B cell (primary cell): ENCODE measurements around the gene CTRB2. TPM values are rescaled to one million over a fixed set of nuclear protein-coding genes. Genes with fewer than 3 reads are reported as not detected.

Experiments
- ATAC-seq: fragments of 200-7000 bp; cut with Tn5 transposase; one replicate; pipeline ENCODE4 v1.10.0; 2021; ENCODE audit warnings: low read depth, mild to moderate bottlenecking, moderate number of reproducible peaks, moderate library complexity
- CTCF ChIA-PET: fragments of 350-600 bp; sonication (Branson Sonifier 250); formaldehyde crosslinking; loops from one replicate; lab custom pipeline; 2021; ENCODE audit warnings: antibody characterized with exemption, inconsistent platforms; lab: Charles Lee
- POLR2A ChIA-PET: fragments of 350-600 bp; sonication (Branson Sonifier 250); formaldehyde crosslinking; loops from one replicate; lab custom pipeline; 2021; ENCODE audit warnings: antibody characterized with exemption; lab: Charles Lee
- DNase-seq: peaks from one replicate; pipeline ENCODE4 v3.0.0; 2013
- H2AFZ ChIP-seq: 2 replicates; pipeline ENCODE4 v1.6.1; 2012; ENCODE audit warnings: mild to moderate bottlenecking, low read depth, low read length; ENCODE audit not compliant: insufficient read depth, poor library complexity, severe bottlenecking
- H3K27ac ChIP-seq, 2 donors: 1 replicate in 1 of 2; 2 replicates in 1 of 2; pipeline ENCODE4 v1.5.1; 2012 to 2013; ENCODE audit warnings: low read length in 2 of 2, mild to moderate bottlenecking in 2 of 2, moderate library complexity in 1 of 2
- H3K27me3 ChIP-seq, 4 experiments: fragments of 200-600 bp in 1 of 4; sonication (generic) in 1 of 4; replicated peaks in 1 of 4; 1 replicate in 2 of 4; 2 replicates in 2 of 4; pipeline versions ENCODE4 v1.6.1 to v1.7.0; 2013 to 2016; ENCODE audit warnings: low read length in 3 of 4, mild to moderate bottlenecking in 2 of 4, mixed read lengths in 1 of 4, moderate library complexity in 1 of 4; ENCODE audit not compliant: insufficient read depth in 4 of 4, control insufficient read depth in 3 of 4; ENCODE audit errors: control extremely low read depth in 1 of 4
- H3K36me3 ChIP-seq, 2 experiments: replicated peaks in 1 of 2; 1 replicate in 1 of 2; 2 replicates in 1 of 2; pipeline versions ENCODE4 v1.6.1 to v1.7.1; 2013; ENCODE audit warnings: low read length in 1 of 2; ENCODE audit not compliant: insufficient read depth in 2 of 2, control insufficient read depth in 1 of 2; ENCODE audit errors: control extremely low read depth in 1 of 2, extremely low read depth in 1 of 2
- H3K4me1 ChIP-seq, 2 donors: fragments of 200-600 bp in 1 of 2; sonication (generic) in 1 of 2; 1 replicate in 1 of 2; 2 replicates in 1 of 2; pipeline versions ENCODE4 v1.5.1 to v1.6.1; 2013 to 2017; ENCODE audit warnings: low read length in 2 of 2; ENCODE audit not compliant: control insufficient read depth in 2 of 2, insufficient read depth in 2 of 2
- H3K4me2 ChIP-seq: replicated peaks from 2 replicates; pipeline ENCODE3; 2012; ENCODE audit warnings: mild to moderate bottlenecking, low read depth, low read length; ENCODE audit not compliant: poor library complexity, severe bottlenecking
- H3K4me3 ChIP-seq, 5 experiments: fragments of 200-600 bp in 1 of 5; sonication (generic) in 1 of 5; 1 replicate in 3 of 5; 2 replicates in 2 of 5; pipeline versions ENCODE4 v1.5.1 to v1.7.0; 2011 to 2016; ENCODE audit warnings: low read length in 4 of 5, mild to moderate bottlenecking in 4 of 5, low read depth in 2 of 5, control low read depth in 1 of 5, moderate library complexity in 1 of 5; ENCODE audit not compliant: insufficient read depth in 1 of 5; ENCODE audit errors: control extremely low read depth in 1 of 5, extremely low read depth in 1 of 5
- H3K79me2 ChIP-seq: fragments of 200-600 bp; sonication (generic); one replicate; pipeline ENCODE4 v1.6.0; 2016; ENCODE audit warnings: low read length; ENCODE audit not compliant: control insufficient read depth, insufficient read depth
- H3K9ac ChIP-seq: fragments of 200-600 bp; sonication (generic); 2 replicates; pipeline ENCODE4 v1.6.1; 2017; ENCODE audit warnings: mild to moderate bottlenecking, low read length, moderate library complexity
- H3K9me3 ChIP-seq, 3 donors: one replicate each; pipeline versions ENCODE4 v1.6.1 to v1.7.1; 2013; ENCODE audit warnings: low read length in 2 of 3; ENCODE audit not compliant: control insufficient read depth in 2 of 3, insufficient read depth in 1 of 3; ENCODE audit errors: control extremely low read depth in 1 of 3
- H4K20me1 ChIP-seq: 2 replicates; pipeline ENCODE4 v1.6.0; 2012; ENCODE audit warnings: mild to moderate bottlenecking, low read length; ENCODE audit not compliant: insufficient read depth, control insufficient read depth, poor library complexity, severe bottlenecking
- H3K27ac Mint-ChIP-seq: one replicate; pipeline ENCODE4 v1.8.0; 2021; ENCODE audit warnings: mixed read lengths
- H3K27me3 Mint-ChIP-seq: one replicate; pipeline ENCODE4 v1.8.0; 2021; ENCODE audit warnings: mixed read lengths
- H3K4me1 Mint-ChIP-seq: one replicate; pipeline ENCODE4 v1.8.0; 2021; ENCODE audit warnings: mixed read lengths
- H3K4me3 Mint-ChIP-seq: one replicate; pipeline ENCODE4 v1.8.0; 2021; ENCODE audit warnings: mixed read lengths
- H3K9me3 Mint-ChIP-seq: one replicate; pipeline ENCODE4 v1.8.0; 2022; ENCODE audit warnings: mixed read lengths; ENCODE audit not compliant: insufficient read depth
- CTCF ChIP-seq: fragments of 200-600 bp; IDR thresholded peaks from one replicate; pipeline ENCODE4 v1.8.0; 2022; ENCODE audit warnings: antibody characterized with exemption, mild to moderate bottlenecking
- EZH2 ChIP-seq: IDR thresholded peaks from 2 replicates; pipeline ENCODE4 v1.6.1; 2012; ENCODE audit warnings: borderline replicate concordance, low read depth, mild to moderate bottlenecking, moderate library complexity, low read length; ENCODE audit not compliant: insufficient read depth, poor library complexity, severe bottlenecking
- WGBS: methylation state at CpG from one replicate; pipeline ENCODE4 v1.1.5; 2013; ENCODE audit warnings: missing lambda C conversion rate; ENCODE audit not compliant: insufficient coverage; 5-methylcytosine and 5-hydroxymethylcytosine counted together
- intact Hi-C: fragments of 100-400 bp; cut with micrococcal nuclease; formaldehyde crosslinking; loops from one replicate; pipeline ENCODE4 v1.10.0; 2022
- polyA plus RNA-seq: library from polyadenylated mRNA; depleted of rRNA; stranded (reverse); fragments of >200 nt; gene quantifications from 2 replicates; pipeline ENCODE4 v1.2.3, GENCODE V29; 2012
- total RNA-seq, 2 donors: library from RNA; stranded (reverse); fragments of 120-200 nt in 1 of 2; gene quantifications; 1 replicate in 1 of 2; 2 replicates in 1 of 2; pipeline versions ENCODE4 v1.2.3 to v1.2.4, GENCODE V29; 2013 to 2022

Gene CTRB2
- total and polyA plus RNA-seq, 2 donors (not counting 1 experiment from before 2014, with no cell fraction given), result not detected

- no peak for TF ChIP-seq CTCF
- no peak overlapping the region for H3K4me3 Mint-ChIP-seq
- intact Hi-C loops, result no loop called here
- H3K9ac ChIP-seq, result no peak overlapping the region
- peaks cover 0 to 62% (median 34%) of the 10 kb centered on the region in 4 experiments for H3K27me3 ChIP-seq
- ChIA-PET POLR2A (no interaction called here), CTCF (interaction anchor here (1.1 kb wide), 2 partner anchors 124 to 129 kb away, joined by 3 read pairs; no protein-coding TSS in a partner anchor)
- H3K9me3 ChIP-seq, result peaks cover 0 to 13% (median 0%) of the 10 kb centered on the region in 3 donors
- H3K79me2 ChIP-seq, result no peaks in the 10 kb centered on the region
- H3K4me2 ChIP-seq, result no peak overlapping the region
- ATAC-seq, result no peak
- no peak overlapping the region for H3K27ac ChIP-seq
- H3K4me1 Mint-ChIP-seq, result peaks cover 6% of the 10 kb centered on the region
- WGBS, result 62% methylated on average over 7 of the region's 12 CpGs
- H3K36me3 ChIP-seq, result no peaks in the 10 kb centered on the region
- peaks cover under 1% of the 10 kb centered on the region for H4K20me1 ChIP-seq
- no peak overlapping the region for H3K27ac Mint-ChIP-seq
- peaks cover 5 to 8% of the 10 kb centered on the region in 2 donors for H3K4me1 ChIP-seq
- no peak overlapping the region for H3K4me3 ChIP-seq
- no peaks in the 10 kb centered on the region for H3K9me3 Mint-ChIP-seq
- H3K27me3 Mint-ChIP-seq, result peaks cover 47% of the 10 kb centered on the region
- no peak overlapping the region for H2AFZ ChIP-seq
- no peak for DNase-seq
Observed at GRCh38 chr16:75256059-75256571, 49.2 kb upstream of the CTRB2 start.

GRCh38 chr16:75254359-75254837, 47.4 kb upstream of the CTRB2 start:
- Mint-ChIP-seq H3K4me1 (peaks cover 13% of the 10 kb centered on the region), H3K27ac (no peak overlapping the region), H3K9me3 (no peaks in the 10 kb centered on the region), H3K27me3 (peaks cover 45% of the 10 kb centered on the region), H3K4me3 (no peak overlapping the region)
- ATAC-seq, result no peak
- Histone ChIP-seq H2AFZ (no peak overlapping the region), H3K27me3 (peaks cover 0 to 77% (median 39%) of the 10 kb centered on the region in 4 experiments), H3K4me2 (no peak overlapping the region), H4K20me1 (peaks cover 8% of the 10 kb centered on the region), H3K79me2 (no peaks in the 10 kb centered on the region), H3K9me3 (peaks cover 0 to 13% (median 0%) of the 10 kb centered on the region in 3 donors), H3K4me1 (peaks cover 13 to 20% of the 10 kb centered on the region in 2 donors), H3K9ac (no peak overlapping the region), H3K27ac (no peak overlapping the region), H3K36me3 (no peaks in the 10 kb centered on the region), H3K4me3 (no peak overlapping the region)
- DNase-seq, result no peak
- ChIA-PET CTCF (interaction anchor here (0.6 to 1.1 kb wide), 2 partner anchors 21 to 40 kb away, joined by 3 read pairs; no protein-coding TSS in a partner anchor), POLR2A (no interaction called here)
- 72% methylated on average over 3 of the region's 5 CpGs for WGBS
- TF ChIP-seq EZH2, result no peak
- TF ChIP-seq CTCF, result no peak
- intact Hi-C loops, result no loop called here
